Mesenchymal stem cell (in vitro differentiated cells and primary cell): ENCODE results near the gene BEX4.
A peak's percentile ranks its signal among the peaks of the same experiment; 100 is the strongest.
"Not testable (repeated sequence)": the region's sequence is repeated elsewhere in the genome, so short reads cannot be mapped to it uniquely, and the experiment has no call there.

ENCODE experiments used
- DNase-seq: peaks from one replicate; pipeline ENCODE4 v3.0.0-alpha.2; 2013
- H2AFZ ChIP-seq: one replicate; pipeline ENCODE4 v1.6.1; 2013; ENCODE audit warnings: low read depth, mild to moderate bottlenecking, control low read depth, inconsistent platforms, low read length, moderate library complexity
- H2AK5ac ChIP-seq: 2 replicates; pipeline ENCODE4 v1.6.1; 2013; ENCODE audit warnings: low read length, moderate library complexity, mild to moderate bottlenecking, inconsistent platforms; ENCODE audit not compliant: severe bottlenecking
- H2BK120ac ChIP-seq: one replicate; pipeline ENCODE4 v1.6.1; 2013; ENCODE audit warnings: low read depth, mild to moderate bottlenecking, inconsistent platforms, low read length, moderate library complexity
- H2BK12ac ChIP-seq, 2 experiments: one replicate each; pipeline ENCODE4 v1.6.1; 2013; ENCODE audit warnings: inconsistent platforms in 2 of 2, low read length in 2 of 2, mild to moderate bottlenecking in 2 of 2, moderate library complexity in 2 of 2, control low read depth in 1 of 2
- H2BK15ac ChIP-seq: one replicate; pipeline ENCODE4 v1.6.1; 2013; ENCODE audit warnings: mild to moderate bottlenecking, low read depth, inconsistent platforms; ENCODE audit not compliant: poor library complexity, severe bottlenecking
- H2BK5ac ChIP-seq: 2 replicates; pipeline ENCODE4 v1.6.1; 2013; ENCODE audit warnings: low read depth, mild to moderate bottlenecking, low read length, control low read depth, inconsistent platforms; ENCODE audit not compliant: poor library complexity, severe bottlenecking
- H3K14ac ChIP-seq, 2 experiments: one replicate each; pipeline ENCODE4 v1.6.1; 2013; ENCODE audit warnings: inconsistent platforms in 2 of 2, low read length in 2 of 2, control low read depth in 1 of 2, mild to moderate bottlenecking in 1 of 2, moderate library complexity in 1 of 2
- H3K18ac ChIP-seq, 2 experiments: one replicate each; pipeline ENCODE4 v1.6.1; 2013; ENCODE audit warnings: inconsistent platforms in 2 of 2, low read length in 2 of 2, control low read depth in 1 of 2, low read depth in 1 of 2, mild to moderate bottlenecking in 1 of 2
- H3K23ac ChIP-seq, 2 experiments: one replicate each; pipeline ENCODE4 v1.6.1; 2013; ENCODE audit warnings: inconsistent platforms in 2 of 2, low read length in 2 of 2, mild to moderate bottlenecking in 2 of 2, moderate library complexity in 2 of 2, control low read depth in 1 of 2
- H3K27ac ChIP-seq: 2 replicates; pipeline ENCODE4 v1.5.1; 2013; ENCODE audit warnings: mild to moderate bottlenecking, moderate library complexity, low read length, control low read depth, inconsistent platforms; ENCODE audit not compliant: poor library complexity, severe bottlenecking
- H3K27me3 ChIP-seq, 2 experiments: 2 replicates each; pipeline versions ENCODE4 v1.6.1 to v1.7.0; 2013; ENCODE audit warnings: low read length in 2 of 2, mild to moderate bottlenecking in 2 of 2, moderate library complexity in 2 of 2, control low read depth in 1 of 2, inconsistent platforms in 1 of 2; ENCODE audit not compliant: control insufficient read depth in 1 of 2, insufficient read depth in 1 of 2
- H3K36me3 ChIP-seq, 2 experiments: 2 replicates each; pipeline versions ENCODE4 v1.6.1 to v1.7.0; 2013; ENCODE audit warnings: low read length in 2 of 2, control low read depth in 1 of 2, inconsistent platforms in 1 of 2, low read depth in 1 of 2, mild to moderate bottlenecking in 1 of 2; ENCODE audit not compliant: insufficient read depth in 2 of 2, control insufficient read depth in 1 of 2
- H3K4ac ChIP-seq, 2 experiments: one replicate each; pipeline ENCODE4 v1.6.1; 2013; ENCODE audit warnings: inconsistent platforms in 2 of 2, low read length in 2 of 2, mild to moderate bottlenecking in 2 of 2, moderate library complexity in 2 of 2, control low read depth in 1 of 2, low read depth in 1 of 2
- H3K4me1 ChIP-seq: 2 replicates; pipeline ENCODE4 v1.6.1; 2013; ENCODE audit warnings: low read depth, low read length, control low read depth; ENCODE audit not compliant: control insufficient read depth, insufficient read depth
- H3K4me2 ChIP-seq: 2 replicates; pipeline ENCODE4 v1.6.1; 2013; ENCODE audit warnings: low read length, mild to moderate bottlenecking, inconsistent platforms; ENCODE audit not compliant: poor library complexity, severe bottlenecking
- H3K4me3 ChIP-seq, 2 experiments: 2 replicates each; pipeline versions ENCODE4 v1.5.1 to v1.7.0; 2013; ENCODE audit warnings: low read length in 2 of 2, mild to moderate bottlenecking in 2 of 2, control low read depth in 1 of 2, low read depth in 1 of 2; ENCODE audit not compliant: insufficient read depth in 1 of 2
- H3K79me1 ChIP-seq: replicated peaks from 2 replicates; pipeline ENCODE4 v1.6.1; 2013; ENCODE audit warnings: mild to moderate bottlenecking, control low read depth, low read length, inconsistent platforms; ENCODE audit not compliant: poor library complexity, severe bottlenecking
- H3K9ac ChIP-seq: 2 replicates; pipeline ENCODE4 v1.7.0; 2013; ENCODE audit warnings: mild to moderate bottlenecking, low read length, moderate library complexity
- H3K9me3 ChIP-seq: 2 replicates; pipeline ENCODE4 v1.7.0; 2013; ENCODE audit warnings: mild to moderate bottlenecking, low read length; ENCODE audit not compliant: control insufficient read depth
- H4K8ac ChIP-seq: one replicate; pipeline ENCODE4 v1.6.1; 2013; ENCODE audit warnings: inconsistent platforms, mild to moderate bottlenecking, low read length, moderate library complexity
- H4K91ac ChIP-seq: one replicate; pipeline ENCODE4 v1.6.1; 2013; ENCODE audit warnings: mild to moderate bottlenecking, low read length, inconsistent platforms
- WGBS: methylation state at CpG from one replicate; pipeline ENCODE4 v1.1.7; 2013; ENCODE audit warnings: mixed read lengths; 5-methylcytosine and 5-hydroxymethylcytosine counted together

BEX4 gene

GRCh38 chrX:103197721-103198306 is 17.1 kb upstream of the BEX4 start:
- H2AK5ac ChIP-seq: no peak overlapping the region
- no peaks in the 10 kb centered on the region for H3K4me1 ChIP-seq
- no peaks in the 10 kb centered on the region for H3K36me3 ChIP-seq
- H2BK120ac ChIP-seq: no peak overlapping the region
- no peak overlapping the region for H3K18ac ChIP-seq
- H3K9ac ChIP-seq: peak overlapping the region; percentile 80
- H3K27me3 ChIP-seq: no peaks in the 10 kb centered on the region
- H2BK5ac ChIP-seq: no peak overlapping the region
- no peak overlapping the region for H3K4ac ChIP-seq
- DNase-seq: peak; percentile 76
- no peak overlapping the region for H4K91ac ChIP-seq
- no peak overlapping the region for H3K4me2 ChIP-seq
- no peak overlapping the region for H2BK12ac ChIP-seq
- no peak overlapping the region for H4K8ac ChIP-seq
- no peak overlapping the region for H2BK15ac ChIP-seq
- no peaks in the 10 kb centered on the region for H3K9me3 ChIP-seq
- H3K23ac ChIP-seq: no peak overlapping the region
- no peak overlapping the region for H3K27ac ChIP-seq
- H2AFZ ChIP-seq: no peak overlapping the region
- no peak overlapping the region for H3K14ac ChIP-seq
- H3K79me1 ChIP-seq: no peaks in the 10 kb centered on the region
- WGBS: 17% methylated on average over 1 of the region's 2 CpGs
- H3K4me3 ChIP-seq: peak overlapping the region in 1 of 2 experiments; percentile 47

GRCh38 chrX:103198668-103199067 is 16.2 kb upstream of the BEX4 start:
- H2AFZ ChIP-seq, H3K9ac ChIP-seq, DNase-seq, H3K9me3 ChIP-seq, H3K4ac ChIP-seq, H3K18ac ChIP-seq, H3K27me3 ChIP-seq, H4K91ac ChIP-seq, H2BK15ac ChIP-seq, H3K27ac ChIP-seq, H3K4me2 ChIP-seq, H3K36me3 ChIP-seq, H2BK120ac ChIP-seq, H2AK5ac ChIP-seq, H2BK12ac ChIP-seq, H3K23ac ChIP-seq, H3K4me1 ChIP-seq, H2BK5ac ChIP-seq, H3K14ac ChIP-seq, H4K8ac ChIP-seq, H3K79me1 ChIP-seq, H3K4me3 ChIP-seq: not testable (repeated sequence)
- no CpG with 5 or more reads among the region's 4 CpGs for WGBS

GRCh38 chrX:103201041-103201440 is 13.9 kb upstream of the BEX4 start:
- no peak overlapping the region for H2BK12ac ChIP-seq
- H3K79me1 ChIP-seq: no peaks in the 10 kb centered on the region
- H2BK120ac ChIP-seq: no peak overlapping the region
- H3K4me2 ChIP-seq: no peak overlapping the region
- no peak overlapping the region for H4K91ac ChIP-seq
- no peak overlapping the region for H3K4me3 ChIP-seq
- no peak overlapping the region for H3K18ac ChIP-seq
- H3K4ac ChIP-seq: no peak overlapping the region
- no peak overlapping the region for H3K9ac ChIP-seq
- H3K4me1 ChIP-seq: no peaks in the 10 kb centered on the region
- no peak overlapping the region for H3K14ac ChIP-seq
- H3K36me3 ChIP-seq: no peaks in the 10 kb centered on the region
- no peak overlapping the region for H2AK5ac ChIP-seq
- DNase-seq: peak; percentile 1
- H2AFZ ChIP-seq: no peak overlapping the region
- H3K27me3 ChIP-seq: no peaks in the 10 kb centered on the region
- no CpG with 5 or more reads among the region's 3 CpGs for WGBS
- no peak overlapping the region for H3K23ac ChIP-seq
- no peak overlapping the region for H3K27ac ChIP-seq
- H2BK15ac ChIP-seq: peak overlapping the region; percentile 69
- no peak overlapping the region for H4K8ac ChIP-seq
- H2BK5ac ChIP-seq: no peak overlapping the region
- no peaks in the 10 kb centered on the region for H3K9me3 ChIP-seq

DNA sequence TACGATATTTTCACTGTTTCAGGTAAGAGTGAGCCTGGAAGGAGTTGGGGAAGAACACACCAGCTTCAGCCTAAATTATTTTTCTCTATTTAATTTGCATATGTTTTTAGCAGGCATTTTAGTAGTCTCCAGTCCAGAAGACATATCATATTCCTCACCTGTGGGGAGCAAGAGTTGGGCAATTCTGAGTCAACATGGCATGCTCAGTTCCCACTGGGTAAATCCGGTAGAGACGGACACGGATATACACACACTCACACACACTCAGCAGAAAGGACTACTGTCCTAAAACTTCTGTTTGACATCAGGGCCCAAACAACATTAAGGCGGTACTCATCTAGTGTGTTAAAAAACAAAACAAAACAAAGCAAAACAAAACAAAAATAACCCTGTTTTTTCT is 4.9 kb upstream of the BEX4 start:
- Histone ChIP-seq H2BK12ac (no peak overlapping the region), H3K4me3 (no peak overlapping the region), H3K4ac (no peak overlapping the region), H3K4me1 (no peaks in the 10 kb centered on the region), H2BK5ac (no peak overlapping the region), H2AK5ac (no peak overlapping the region), H2AFZ (no peak overlapping the region), H4K91ac (no peak overlapping the region), H3K79me1 (no peaks in the 10 kb centered on the region), H3K27me3 (peaks cover 0 to 9% of the 10 kb centered on the region in 2 experiments), H3K9ac (no peak overlapping the region), H3K4me2 (no peak overlapping the region), H3K27ac (no peak overlapping the region), H3K18ac (no peak overlapping the region), H2BK120ac (no peak overlapping the region), H4K8ac (no peak overlapping the region), H3K14ac (no peak overlapping the region), H3K36me3 (no peaks in the 10 kb centered on the region), H3K23ac (no peak overlapping the region), H3K9me3 (no peaks in the 10 kb centered on the region), H2BK15ac (no peak overlapping the region)
- no peak for DNase-seq
- 85% methylated on average over 4 of the region's 5 CpGs for WGBS
